MM.1S (cell line): ENCODE measurements around the gene C2orf74.

Experiments
- DNase-seq: peaks from one replicate; pipeline ENCODE4 v3.0.0-alpha.2; 2015
- H2AFZ ChIP-seq: fragments of 300-600 bp; sonication (generic); 2 replicates; pipeline ENCODE4 v1.6.0; 2016; ENCODE audit warnings: antibody characterized with exemption, low read length
- H3F3A ChIP-seq: fragments of 300-600 bp; sonication (generic); 2 replicates; pipeline ENCODE4 v1.6.1; 2016; ENCODE audit warnings: mild to moderate bottlenecking, antibody characterized with exemption, low read length, moderate library complexity, mixed read lengths; ENCODE audit not compliant: insufficient read depth
- H3K27ac ChIP-seq: fragments of 300-600 bp; sonication (generic); 2 replicates; pipeline ENCODE4 v1.5.1; 2016; ENCODE audit warnings: mild to moderate bottlenecking, low read length
- H3K27me3 ChIP-seq: fragments of 300-600 bp; sonication (generic); replicated peaks from 2 replicates; pipeline ENCODE4 v1.6.0; 2016; ENCODE audit warnings: low read length; ENCODE audit not compliant: insufficient read depth
- H3K36me3 ChIP-seq: fragments of 300-600 bp; sonication (generic); replicated peaks from 2 replicates; pipeline ENCODE4 v1.6.1; 2016; ENCODE audit warnings: mild to moderate bottlenecking, low read length, mixed read lengths; ENCODE audit not compliant: insufficient read depth
- H3K4me1 ChIP-seq: fragments of 300-600 bp; sonication (generic); 2 replicates; pipeline ENCODE4 v1.6.1; 2016; ENCODE audit warnings: low read length, mixed read lengths
- H3K4me2 ChIP-seq: fragments of 300-600 bp; sonication (generic); 2 replicates; pipeline ENCODE4 v1.6.0; 2016; ENCODE audit warnings: low read depth, low read length
- H3K4me3 ChIP-seq: fragments of 300-600 bp; sonication (generic); 2 replicates; pipeline ENCODE4 v1.5.1; 2016; ENCODE audit warnings: low read length, mixed read lengths
- H3K79me2 ChIP-seq: fragments of 300-600 bp; sonication (generic); 2 replicates; pipeline ENCODE4 v1.6.1; 2016; ENCODE audit warnings: mixed run types, low read length, mixed read lengths
- H3K9ac ChIP-seq: fragments of 300-600 bp; sonication (generic); 2 replicates; pipeline ENCODE4 v1.6.1; 2016; ENCODE audit warnings: low read length, mixed read lengths
- H3K9me2 ChIP-seq: fragments of 300-600 bp; sonication (generic); replicated peaks from 2 replicates; pipeline ENCODE4 v1.6.1; 2016; ENCODE audit warnings: mild to moderate bottlenecking, low read length, mixed read lengths; ENCODE audit not compliant: insufficient read depth
- H3K9me3 ChIP-seq: fragments of 300-600 bp; sonication (generic); replicated peaks from 2 replicates; pipeline ENCODE4 v1.6.1; 2016; ENCODE audit warnings: mild to moderate bottlenecking, low read length, mixed read lengths; ENCODE audit not compliant: insufficient read depth
- H4K20me1 ChIP-seq: fragments of 300-600 bp; sonication (generic); 2 replicates; pipeline ENCODE4 v1.6.1; 2016; ENCODE audit warnings: mild to moderate bottlenecking, low read length, moderate library complexity, mixed read lengths; ENCODE audit not compliant: insufficient read depth
- CTCF ChIP-seq: fragments of 300-600 bp; sonication (generic); IDR thresholded peaks from 2 replicates; pipeline ENCODE4 v1.5.1; 2016; ENCODE audit warnings: antibody characterized with exemption, low read length, mixed read lengths
- EZH2 ChIP-seq: fragments of 300-600 bp; sonication (generic); optimal IDR thresholded peaks from 2 replicates; pipeline ENCODE3; 2017; ENCODE audit warnings: low read depth, mild to moderate bottlenecking, antibody characterized with exemption, low read length, mixed read lengths
- EZH2phosphoT487 ChIP-seq: fragments of 300-600 bp; sonication (generic); IDR thresholded peaks from 2 replicates; pipeline ENCODE4 v1.6.1; 2018; ENCODE audit warnings: antibody characterized with exemption, low read length

The C2orf74 gene

GRCh38 chr2:61149074-61149473 lies 12.9 kb upstream of the C2orf74 start:
- no peak for TF ChIP-seq EZH2phosphoT487
- TF ChIP-seq CTCF, result no peak
- no peak for TF ChIP-seq EZH2
- Histone ChIP-seq H3K4me2 (no peak overlapping the region), H3K79me2 (no peaks in the 10 kb centered on the region), H3K9ac (no peak overlapping the region), H3K4me1 (no peaks in the 10 kb centered on the region), H3K9me3 (no peaks in the 10 kb centered on the region), H3K36me3 (no peaks in the 10 kb centered on the region), H3F3A (no peaks in the 10 kb centered on the region), H3K27me3 (no peaks in the 10 kb centered on the region), H4K20me1 (no peaks in the 10 kb centered on the region), H3K9me2 (no peaks in the 10 kb centered on the region), H3K4me3 (no peak overlapping the region), H3K27ac (no peak overlapping the region), H2AFZ (no peak overlapping the region)
- no peak for DNase-seq

GRCh38 chr2:61151436-61151835 lies 10.6 kb upstream of the C2orf74 start:
- Histone ChIP-seq H3K79me2 (no peaks in the 10 kb centered on the region), H3F3A (no peaks in the 10 kb centered on the region), H3K9ac (no peak overlapping the region), H3K4me1 (no peaks in the 10 kb centered on the region), H3K9me3 (no peaks in the 10 kb centered on the region), H4K20me1 (no peaks in the 10 kb centered on the region), H3K4me3 (no peak overlapping the region), H3K36me3 (no peaks in the 10 kb centered on the region), H3K9me2 (no peaks in the 10 kb centered on the region), H3K27me3 (no peaks in the 10 kb centered on the region), H3K27ac (no peak overlapping the region), H2AFZ (no peak overlapping the region), H3K4me2 (no peak overlapping the region)
- TF ChIP-seq CTCF, result no peak
- no peak for TF ChIP-seq EZH2phosphoT487
- no peak for TF ChIP-seq EZH2
- no peak for DNase-seq

GRCh38 chr2:61157371-61158003 lies 4.5 kb upstream of the C2orf74 start:
- no peaks in the 10 kb centered on the region for H3K9me3 ChIP-seq
- H4K20me1 ChIP-seq, result no peaks in the 10 kb centered on the region
- peaks cover 6% of the 10 kb centered on the region for H3F3A ChIP-seq
- H3K36me3 ChIP-seq, result no peaks in the 10 kb centered on the region
- TF ChIP-seq EZH2phosphoT487 (no peak), CTCF (no peak), EZH2 (no peak)
- H3K4me3 ChIP-seq, result no peak overlapping the region
- no peaks in the 10 kb centered on the region for H3K9me2 ChIP-seq
- no peak overlapping the region for H2AFZ ChIP-seq
- no peaks in the 10 kb centered on the region for H3K79me2 ChIP-seq
- no peak for DNase-seq
- H3K9ac ChIP-seq, result no peak overlapping the region
- peaks cover 19% of the 10 kb centered on the region for H3K4me1 ChIP-seq
- H3K27ac ChIP-seq, result no peak overlapping the region
- no peaks in the 10 kb centered on the region for H3K27me3 ChIP-seq
- no peak overlapping the region for H3K4me2 ChIP-seq
